ENCODE data around the gene RAB33B. TPM values are rescaled to one million over a fixed set of nuclear protein-coding genes. Genes with fewer than 3 reads are reported as not detected.

Gene RAB33B
- total and polyA plus RNA-seq, 2 donors (not counting 1 experiment from before 2014, with no cell fraction given), result 11.4 to 11.7 TPM

DNA sequence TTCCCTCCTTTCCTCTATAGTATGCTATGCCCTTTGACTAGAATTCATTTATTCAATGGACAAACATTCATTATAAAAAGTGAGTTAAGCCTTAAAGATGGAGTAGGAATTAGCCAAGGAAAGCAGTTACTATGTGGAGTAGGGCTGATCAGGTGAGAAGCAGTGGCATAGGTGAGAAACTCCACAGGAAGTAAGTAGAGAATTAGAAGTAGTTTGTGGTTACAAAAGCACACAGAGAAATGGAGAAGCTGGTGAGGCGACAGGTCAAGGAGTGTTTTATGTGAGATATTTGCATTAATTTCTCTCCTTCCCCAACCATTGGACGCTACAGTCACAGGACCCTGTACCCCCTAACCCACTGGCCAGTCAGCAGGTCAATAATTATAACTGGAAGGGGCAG, 71.5 kb downstream of the RAB33B start:
- DNase-seq (ENCODE audit: low read depth in 2 of 2), result no peak
- peaks cover 9% of the 10 kb centered on the region for H3K4me1 ChIP-seq (ENCODE audit: control insufficient read depth, extremely low read depth, insufficient read depth, low read length)
- no peak overlapping the region for H3K4me2 ChIP-seq (ENCODE audit: extremely low read depth, insufficient read depth, low read length)
- no peak overlapping the region for H3K9ac ChIP-seq (ENCODE audit: insufficient read depth, low read length)
- no peak for TF ChIP-seq EZH2 (IDR thresholded peaks at IDR 0.05; ENCODE audit: low read length, missing control alignments)
- TF ChIP-seq, protein P1, sequence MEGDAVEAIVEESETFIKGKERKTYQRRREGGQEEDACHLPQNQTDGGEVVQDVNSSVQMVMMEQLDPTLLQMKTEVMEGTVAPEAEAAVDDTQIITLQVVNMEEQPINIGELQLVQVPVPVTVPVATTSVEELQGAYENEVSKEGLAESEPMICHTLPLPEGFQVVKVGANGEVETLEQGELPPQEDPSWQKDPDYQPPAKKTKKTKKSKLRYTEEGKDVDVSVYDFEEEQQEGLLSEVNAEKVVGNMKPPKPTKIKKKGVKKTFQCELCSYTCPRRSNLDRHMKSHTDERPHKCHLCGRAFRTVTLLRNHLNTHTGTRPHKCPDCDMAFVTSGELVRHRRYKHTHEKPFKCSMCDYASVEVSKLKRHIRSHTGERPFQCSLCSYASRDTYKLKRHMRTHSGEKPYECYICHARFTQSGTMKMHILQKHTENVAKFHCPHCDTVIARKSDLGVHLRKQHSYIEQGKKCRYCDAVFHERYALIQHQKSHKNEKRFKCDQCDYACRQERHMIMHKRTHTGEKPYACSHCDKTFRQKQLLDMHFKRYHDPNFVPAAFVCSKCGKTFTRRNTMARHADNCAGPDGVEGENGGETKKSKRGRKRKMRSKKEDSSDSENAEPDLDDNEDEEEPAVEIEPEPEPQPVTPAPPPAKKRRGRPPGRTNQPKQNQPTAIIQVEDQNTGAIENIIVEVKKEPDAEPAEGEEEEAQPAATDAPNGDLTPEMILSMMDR (conservative IDR thresholded peaks at IDR 0.05 in 1 of 2, IDR thresholded peaks at IDR 0.05 in 1 of 2; ENCODE audit: low read depth in 1 of 2, low read length in 2 of 2), result no peak
- no peaks in the 10 kb centered on the region for H3K27me3 ChIP-seq (ENCODE audit: control insufficient read depth, insufficient read depth, low read length)
- H3K4me3 ChIP-seq (replicated peaks in 1 of 4; ENCODE audit: control extremely low read depth in 1 of 4, insufficient read depth in 1 of 4, low read depth in 3 of 4, low read length in 4 of 4), result no peak overlapping the region
- H3K79me2 ChIP-seq (ENCODE audit: control insufficient read depth, insufficient read depth, low read length), result no peaks in the 10 kb centered on the region
- no peaks in the 10 kb centered on the region for H3K9me3 ChIP-seq (ENCODE audit: control insufficient read depth, insufficient read depth, low read depth, low read length)
- H2AFZ ChIP-seq (ENCODE audit: low read length), result no peak overlapping the region
- H3K36me3 ChIP-seq (ENCODE audit: control insufficient read depth, insufficient read depth, low read length), result peaks cover 6% of the 10 kb centered on the region
- no peak overlapping the region for H3K27ac ChIP-seq (ENCODE audit: insufficient read depth, low read length)
- H4K20me1 ChIP-seq (ENCODE audit: control insufficient read depth, extremely low read depth, insufficient read depth, low read length), result no peaks in the 10 kb centered on the region

Other genes with a start within 250 kb of the RAB33B start
- gene MGARP, start 173.9 kb upstream of the RAB33B start, total RNA-seq, result 12.3 and 15.2 TPM in 2 replicates
- gene MGARP, start 173.9 kb upstream of the RAB33B start, polyA plus RNA-seq, result 18.2 and 18.8 TPM in 2 replicates
- gene NAA15, start 152.6 kb upstream of the RAB33B start, total RNA-seq, result 23.1 and 25.4 TPM in 2 replicates
- 28.9 and 30.1 TPM in 2 replicates for gene NAA15, start 152.6 kb upstream of the RAB33B start, polyA plus RNA-seq
- 34.7 and 47.9 TPM in 2 replicates for gene NDUFC1, start 151.6 kb upstream of the RAB33B start, total RNA-seq
- 36.9 and 40.1 TPM in 2 replicates for gene NDUFC1, start 151.6 kb upstream of the RAB33B start, polyA plus RNA-seq
- 58.0 and 80.8 TPM in 2 replicates for gene SETD7, start 102.1 kb downstream of the RAB33B start, total RNA-seq
- 26.0 and 37.5 TPM in 2 replicates for gene SETD7, start 102.1 kb downstream of the RAB33B start, polyA plus RNA-seq
- 4.6 and 5.3 TPM in 2 replicates for gene MGST2, start 211.7 kb downstream of the RAB33B start, total RNA-seq
- gene MGST2, start 211.7 kb downstream of the RAB33B start, polyA plus RNA-seq, result 3.1 and 20.1 TPM in 2 replicates